HG02588 (cell line): ENCODE data around the gene ACTN1.

Experiments
- ATAC-seq: cut with Tn5 transposase; IDR thresholded peaks from one replicate; pipeline ENCODE4 v1.9.1; 2021; ENCODE audit warnings: mild to moderate bottlenecking, moderate library complexity; ENCODE audit not compliant: unreplicated experiment

Gene ACTN1

DNA sequence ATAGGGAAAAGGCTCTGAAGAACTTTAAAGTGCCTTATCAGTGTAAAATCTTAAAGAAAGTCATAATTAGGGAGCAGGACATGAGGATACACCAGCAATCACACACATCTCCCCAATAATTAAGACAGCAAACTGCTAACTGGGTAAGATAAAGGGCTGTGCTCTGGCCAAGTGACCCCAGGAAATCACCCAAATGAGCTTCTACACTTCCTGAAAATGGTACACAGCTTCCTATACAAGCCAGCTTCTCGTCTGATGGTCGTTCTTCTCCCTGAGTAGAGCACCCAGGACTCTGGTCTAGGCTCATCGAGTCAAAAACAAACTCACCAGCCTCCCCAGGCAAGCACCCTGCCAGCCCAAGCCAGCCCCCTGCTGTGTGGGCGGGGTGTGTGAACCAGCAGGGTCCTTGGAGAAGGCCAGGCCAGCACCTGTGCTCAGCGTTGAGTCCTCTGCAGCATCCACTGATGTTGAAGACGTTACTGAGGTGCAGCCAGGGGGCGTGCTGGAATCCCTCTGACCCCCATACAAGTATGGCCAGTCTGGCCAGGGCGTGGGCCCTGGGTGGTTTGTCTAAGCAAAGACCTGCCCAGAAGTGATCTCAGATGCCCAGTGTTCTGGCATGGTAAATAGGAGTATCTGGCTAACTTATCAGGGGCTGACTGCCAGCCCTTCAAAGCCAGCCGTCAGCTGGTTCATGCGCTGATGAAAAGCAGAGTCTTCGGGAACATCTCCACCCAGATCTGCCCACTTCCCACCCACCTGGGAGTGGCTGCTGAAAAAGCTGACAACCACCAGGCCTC is 41.4 kb downstream of the ACTN1 start:
- ATAC-seq = no peak

DNA sequence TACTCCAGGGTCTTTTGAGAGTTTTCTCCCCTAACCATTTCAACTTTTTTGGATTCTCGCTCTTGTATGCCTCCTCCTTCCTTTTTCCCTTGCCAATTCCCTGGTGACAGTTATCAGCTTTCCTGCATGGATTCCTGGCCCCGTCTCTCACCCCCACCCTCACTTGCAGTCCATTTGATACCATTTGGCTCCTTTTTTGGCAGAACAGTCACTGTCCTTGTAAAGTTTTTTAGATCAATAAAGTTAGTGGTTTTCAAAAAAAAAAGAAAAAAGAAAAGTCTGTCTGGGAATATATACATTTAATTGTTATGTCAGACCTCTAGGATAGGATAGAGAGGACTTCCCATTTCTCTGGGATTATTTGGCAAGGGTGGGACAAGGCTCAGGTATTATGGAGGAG is 42.1 kb downstream of the ACTN1 start:
- ATAC-seq = no peak

DNA sequence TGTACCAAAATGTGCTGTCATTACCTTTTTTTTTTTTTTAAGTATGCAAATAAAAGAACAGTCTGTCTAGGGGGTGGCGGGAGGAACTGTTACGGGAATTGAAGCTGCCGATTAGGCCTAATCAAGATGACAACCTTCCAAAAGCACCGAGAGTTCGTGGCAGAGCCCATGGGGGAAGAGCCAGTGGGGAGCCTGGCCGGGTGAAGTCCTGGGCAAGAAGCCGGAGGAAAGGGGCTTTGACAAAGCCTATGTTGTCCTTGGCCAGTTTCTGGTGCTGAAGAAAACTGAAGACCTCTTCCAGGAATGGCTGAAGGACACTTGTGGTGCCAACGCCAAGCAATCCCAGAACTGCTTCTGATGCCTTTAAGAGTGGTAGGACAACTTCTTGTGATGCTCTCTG is 42.6 kb downstream of the ACTN1 start:
- ATAC-seq = no peak

DNA sequence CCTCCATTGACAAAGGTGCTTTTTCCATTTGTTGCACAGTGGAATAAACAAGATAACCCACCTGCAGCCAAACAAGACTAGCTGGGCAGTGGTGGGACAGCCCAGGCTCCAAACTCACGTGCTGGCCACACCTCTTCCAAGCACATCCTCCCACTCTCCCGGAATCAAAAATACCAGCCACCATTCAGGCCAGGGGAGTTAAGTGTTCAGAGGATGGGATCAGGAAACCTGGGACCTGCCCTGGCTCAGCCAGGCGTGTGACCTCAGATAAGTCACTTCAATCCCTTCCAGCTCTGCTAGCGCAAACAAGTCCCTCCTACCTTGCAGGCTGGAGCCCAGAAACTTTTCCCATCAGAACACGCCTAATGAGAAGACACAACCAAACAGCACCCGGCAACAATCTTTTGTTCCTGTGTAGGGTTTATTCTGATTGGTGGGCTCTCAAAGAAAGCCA is 43.3 kb downstream of the ACTN1 start:
- ATAC-seq = no peak

DNA sequence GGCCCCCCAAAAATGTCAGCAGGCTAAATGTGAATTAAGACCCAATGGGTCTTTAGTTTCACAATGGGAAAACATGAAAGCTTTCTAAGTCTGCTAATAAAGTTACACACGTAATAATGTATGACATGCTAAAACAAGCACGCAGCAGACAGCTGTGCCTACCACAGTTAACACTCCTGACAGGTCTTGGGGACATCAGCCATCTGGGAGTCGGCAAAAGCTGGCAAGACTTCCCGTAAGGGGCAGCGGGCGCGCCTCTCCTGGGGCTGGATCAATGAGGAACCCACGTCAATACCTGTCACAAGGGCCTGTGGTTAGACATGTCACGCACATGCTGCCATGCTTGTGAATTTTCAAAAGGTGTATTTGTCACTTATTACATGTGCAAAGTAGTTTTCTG is 45.0 kb downstream of the ACTN1 start:
- ATAC-seq = no peak

DNA sequence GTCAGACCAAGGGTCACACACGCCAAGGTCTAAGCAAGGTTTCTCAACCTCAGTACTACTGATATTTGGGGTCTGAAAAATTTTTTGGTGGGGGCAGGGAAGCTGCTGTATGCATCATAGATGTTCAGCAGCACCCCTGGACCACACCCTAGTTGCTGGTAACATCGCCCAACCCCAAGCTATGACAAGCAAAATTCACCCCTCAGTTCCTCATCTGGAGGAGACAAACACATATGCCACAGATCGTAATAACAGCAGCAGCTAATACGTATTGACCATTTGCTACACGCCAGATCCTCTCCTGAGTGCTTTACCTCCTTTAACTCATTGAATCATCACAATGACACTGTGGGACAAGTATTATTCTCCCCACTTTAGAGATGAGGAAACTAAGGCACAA is 46.4 kb downstream of the ACTN1 start:
- no peak for ATAC-seq

DNA sequence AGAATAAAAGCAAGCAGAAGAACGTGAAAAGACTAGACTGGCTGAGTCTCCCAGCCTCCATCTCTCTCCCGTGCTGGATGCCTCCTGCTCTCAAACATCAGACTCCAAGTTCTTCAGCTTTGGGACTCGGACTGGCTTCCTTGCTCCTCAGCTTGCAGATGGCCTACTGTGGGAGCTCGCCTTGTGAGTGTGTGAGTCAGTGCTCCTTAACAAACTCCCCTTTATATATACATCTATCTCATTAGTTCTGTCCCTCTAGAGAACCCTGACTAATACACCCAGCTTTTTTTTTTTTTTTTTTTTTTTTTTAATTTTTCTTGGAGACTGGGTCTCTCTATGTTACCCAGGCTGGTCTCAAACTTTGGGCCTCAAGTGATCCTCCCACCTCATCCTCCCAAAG is 46.9 kb downstream of the ACTN1 start:
- ATAC-seq = no peak

DNA sequence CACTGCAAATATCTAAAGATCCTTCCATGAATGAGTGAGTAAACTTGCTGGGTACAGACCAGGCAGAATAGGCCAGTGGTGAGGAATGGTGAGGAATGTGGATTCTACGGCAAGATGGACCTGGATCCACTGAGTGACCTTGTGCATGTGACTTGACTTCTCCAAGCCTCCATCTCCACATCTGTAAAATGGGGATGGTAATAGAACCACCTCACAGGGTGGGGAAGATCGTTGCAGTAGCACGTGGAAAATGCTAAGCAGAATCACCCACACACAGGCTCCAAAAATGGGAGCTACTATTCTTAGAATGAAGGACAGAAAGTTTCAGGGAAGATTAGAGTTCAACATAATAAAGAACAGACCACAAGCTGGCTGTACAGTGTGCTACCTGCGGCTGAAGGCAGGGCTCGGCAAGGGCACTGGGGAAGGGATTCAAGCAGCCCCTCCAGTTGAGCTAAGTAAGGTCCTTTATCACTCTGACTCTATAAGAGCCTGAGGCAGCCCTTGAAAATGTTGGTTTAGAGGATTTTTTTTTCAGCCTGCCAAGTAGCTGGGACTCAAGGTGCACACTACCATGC is 47.5 kb downstream of the ACTN1 start:
- ATAC-seq = no peak

DNA sequence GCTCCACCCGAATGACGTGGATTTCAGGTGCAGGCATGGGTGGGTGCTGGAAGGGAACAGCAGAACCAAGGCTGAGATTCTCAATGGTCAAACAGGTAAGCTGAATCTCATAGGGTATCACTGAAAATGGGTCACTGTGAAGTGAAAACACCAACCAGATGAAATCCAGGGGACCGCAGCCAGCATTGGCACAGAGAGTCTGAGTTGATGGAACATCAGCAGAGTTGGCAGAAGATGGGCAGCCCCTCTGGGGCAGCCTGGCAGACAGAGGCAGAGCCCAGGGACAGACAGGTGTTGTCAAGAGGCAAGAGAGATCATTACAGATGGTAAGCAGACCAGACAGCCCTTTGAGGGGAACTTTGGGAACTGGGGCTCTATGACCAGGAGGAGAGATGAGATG is 48.0 kb downstream of the ACTN1 start:
- no peak for ATAC-seq

DNA sequence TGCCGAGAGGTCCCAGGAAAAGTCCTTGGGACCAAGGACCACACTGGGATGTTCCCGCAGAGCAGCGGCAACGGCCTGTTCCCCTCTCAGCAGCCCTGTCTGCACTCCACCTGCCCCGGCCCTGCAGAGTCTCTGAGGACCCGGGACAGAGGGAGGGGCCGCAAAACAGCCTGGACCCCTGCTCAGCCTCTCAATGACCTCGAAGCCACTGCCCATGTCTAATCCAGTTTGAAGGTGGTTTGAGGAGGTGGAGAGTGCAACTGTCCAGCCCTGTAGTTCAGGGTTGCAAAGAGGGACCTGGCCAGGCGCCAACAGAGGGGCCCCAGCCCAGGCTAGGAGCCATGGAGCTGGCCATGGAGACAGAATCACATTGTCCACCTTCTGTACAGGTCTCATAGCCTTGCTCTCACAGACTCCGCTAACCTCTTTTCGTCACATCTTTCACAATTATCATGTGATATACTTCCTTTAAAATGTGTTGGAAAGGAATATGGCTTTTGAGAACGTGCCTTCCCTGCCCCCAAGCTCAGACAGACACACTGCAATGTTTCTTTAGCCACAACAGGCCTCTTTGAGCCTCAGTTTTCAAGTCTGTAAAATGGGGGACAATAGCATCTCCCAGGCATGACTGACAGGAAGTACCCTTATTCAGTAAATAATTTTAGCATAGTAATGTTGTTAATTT is 49.3 kb downstream of the ACTN1 start:
- ATAC-seq = no peak

DNA sequence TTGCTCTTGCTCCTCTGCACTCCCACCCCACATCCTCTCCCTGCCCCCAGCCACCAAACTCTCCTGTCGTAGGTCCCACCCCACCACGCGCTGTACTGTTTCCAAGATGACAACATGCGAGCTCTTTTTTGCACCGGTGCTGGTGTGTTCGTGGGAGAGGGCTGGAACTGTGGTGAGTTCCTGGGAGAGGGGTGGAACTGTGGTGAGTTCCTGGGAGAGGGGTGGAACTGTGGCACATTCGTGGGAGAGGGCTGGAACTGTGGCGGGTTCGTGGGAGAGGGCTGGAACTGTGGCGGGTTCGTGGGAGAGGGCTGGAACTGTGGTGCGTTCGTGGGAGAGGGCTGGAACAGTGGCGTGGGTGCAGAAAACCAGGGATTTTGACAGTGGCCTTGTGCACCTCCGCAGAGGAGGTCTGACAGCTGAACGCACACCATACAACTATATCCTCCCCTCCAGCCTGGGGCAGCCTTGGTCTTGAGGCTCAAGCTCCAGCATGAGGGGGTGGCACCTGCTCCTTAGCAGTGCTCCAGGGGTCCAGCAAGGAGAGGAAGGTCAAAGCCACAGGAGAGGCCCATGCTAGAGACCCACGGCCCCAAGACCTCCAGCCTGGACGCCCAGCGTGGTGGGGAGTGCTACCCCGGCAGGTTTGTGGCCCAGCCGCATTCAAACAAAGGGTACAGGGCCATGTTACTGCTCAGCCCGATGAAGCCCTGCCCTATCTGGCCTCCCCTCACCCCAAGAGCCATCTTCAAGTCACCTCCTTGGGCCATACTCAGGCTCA is 50.1 kb downstream of the ACTN1 start:
- ATAC-seq = no peak

DNA sequence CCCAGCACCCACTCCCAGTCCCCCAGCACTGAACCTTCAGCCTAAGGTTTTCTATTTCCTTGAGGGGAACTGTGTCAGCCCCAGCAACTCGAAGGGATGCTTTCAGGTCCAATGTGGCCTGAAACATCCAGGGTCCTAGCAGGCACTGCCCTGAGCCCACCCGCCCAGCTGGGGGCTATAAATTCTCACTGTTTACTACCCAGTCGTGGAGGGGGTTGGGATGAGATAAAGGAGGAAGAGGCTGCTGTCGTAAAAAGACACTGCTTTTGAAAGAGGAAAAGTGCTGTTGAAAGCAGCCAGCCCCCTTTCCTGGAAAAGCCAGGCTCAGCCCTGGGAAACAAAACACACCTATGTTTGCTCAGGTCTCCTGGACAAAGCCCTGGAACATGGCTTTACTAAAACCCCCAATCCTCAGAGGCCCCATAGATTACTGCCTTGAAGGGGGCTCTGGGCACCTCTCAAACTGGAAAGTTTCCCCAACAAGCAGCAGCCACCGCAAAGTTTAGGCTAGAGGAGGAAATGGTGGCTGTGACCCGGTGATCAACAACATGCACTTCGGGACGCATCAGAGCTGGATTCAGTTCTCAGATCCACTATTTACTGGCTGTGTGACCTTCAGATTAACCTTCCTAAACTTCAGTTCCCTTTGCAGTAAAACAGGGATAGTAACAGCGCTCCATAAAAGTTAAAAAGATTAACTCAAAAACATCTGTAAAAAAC is 51.0 kb downstream of the ACTN1 start:
- no peak for ATAC-seq

DNA sequence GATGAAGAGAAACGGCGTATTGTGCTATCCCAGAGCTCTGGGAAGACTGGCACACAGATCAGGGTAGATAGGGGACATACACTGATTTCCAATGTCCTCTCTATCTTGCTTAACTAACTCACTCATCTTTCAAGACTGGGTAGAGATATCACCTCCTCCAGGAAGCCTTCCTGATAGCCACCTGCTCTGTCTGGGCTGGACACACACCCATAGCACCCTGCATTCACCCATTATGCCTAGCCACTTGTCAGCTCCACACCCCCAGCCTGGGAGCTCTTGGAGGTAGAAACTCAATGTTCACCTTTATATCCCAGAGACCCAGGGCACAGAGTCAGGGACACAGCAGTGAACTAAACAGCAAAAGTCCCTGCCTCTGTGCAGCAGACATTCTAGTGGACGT is 52.0 kb downstream of the ACTN1 start:
- ATAC-seq = no peak

DNA sequence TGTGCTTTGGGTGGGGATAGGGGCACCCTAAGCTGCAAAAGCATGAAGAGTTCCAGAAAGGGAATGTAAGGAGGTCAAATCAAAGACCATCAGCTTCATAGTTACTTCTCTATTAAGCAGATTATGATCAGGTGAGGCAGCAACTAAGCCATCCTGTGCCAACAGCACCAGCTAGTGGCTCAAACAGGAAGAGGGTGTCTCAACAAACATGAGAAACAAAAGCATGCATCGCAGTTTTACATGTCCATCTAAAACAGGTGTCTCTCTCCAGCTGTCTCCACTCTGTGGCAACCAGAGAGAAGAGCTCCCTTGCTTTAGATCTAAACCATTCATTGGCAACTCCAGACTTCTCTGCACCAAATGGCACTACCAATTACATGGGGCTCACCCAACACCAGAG is 52.9 kb downstream of the ACTN1 start:
- no peak for ATAC-seq

DNA sequence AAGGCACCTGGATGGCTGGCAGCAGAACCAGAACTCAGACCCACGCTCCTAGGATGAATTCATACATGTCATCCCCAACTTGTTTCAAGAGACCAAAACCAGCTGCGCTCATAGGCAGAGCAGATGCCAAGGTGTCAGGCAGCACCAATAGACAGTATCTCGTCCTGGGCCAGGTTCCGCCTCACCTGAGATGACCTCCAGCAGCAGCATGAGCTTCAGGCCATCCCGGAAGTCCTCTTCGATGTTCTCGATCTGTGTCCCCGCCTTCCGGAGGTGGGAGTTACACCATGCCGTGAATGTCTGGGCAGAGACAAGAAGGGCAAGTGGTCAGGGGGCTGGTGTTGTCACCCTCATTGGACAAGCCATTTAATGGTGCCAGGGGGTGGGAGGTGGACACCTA is 53.7 kb downstream of the ACTN1 start:
- no peak for ATAC-seq

DNA sequence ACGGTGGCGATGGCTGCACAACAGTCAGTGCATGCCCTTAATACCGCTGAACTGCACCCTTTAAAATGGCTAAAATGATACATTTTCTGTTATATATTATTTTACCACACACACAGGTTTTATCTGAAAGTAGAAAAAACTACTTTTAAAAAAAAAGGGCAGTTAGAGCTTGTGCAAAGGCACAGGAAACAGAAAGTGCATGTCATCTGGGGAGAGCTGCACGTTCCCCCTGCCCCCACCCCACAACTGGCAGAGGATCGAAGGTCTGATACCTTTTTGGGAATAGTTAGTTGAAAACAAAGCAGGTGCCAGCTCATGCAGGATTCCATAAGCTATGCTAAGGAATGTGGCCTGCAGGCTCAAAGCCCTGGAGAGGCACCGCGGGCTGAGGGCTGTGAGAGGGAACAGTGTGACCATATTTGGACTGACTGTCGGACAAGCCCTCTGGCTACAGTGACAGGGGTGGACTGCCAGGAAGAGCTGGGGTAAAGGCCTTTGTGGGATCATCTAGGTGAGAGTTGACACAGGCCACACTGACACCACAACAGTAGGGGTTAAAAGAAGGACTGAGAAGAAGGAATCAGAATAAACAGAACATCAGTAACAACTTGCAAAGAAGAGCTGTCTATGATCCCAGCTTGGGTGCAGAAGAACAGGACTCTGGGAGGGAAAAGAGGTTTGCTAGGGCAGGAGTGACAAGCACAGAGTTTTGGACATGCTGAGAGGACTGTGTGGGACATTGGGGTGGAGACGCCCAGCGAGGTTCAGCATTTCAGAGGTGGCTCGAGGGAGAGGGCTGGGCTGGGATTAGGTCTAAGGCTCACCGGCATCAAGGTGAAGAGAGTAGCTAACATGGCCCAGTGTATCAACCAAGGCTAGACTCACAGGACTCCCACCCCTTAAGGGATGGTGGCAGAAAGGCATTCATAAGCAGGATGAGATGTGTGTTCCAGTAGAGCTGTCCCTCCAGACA is 54.6 kb downstream of the ACTN1 start:
- no peak for ATAC-seq

DNA sequence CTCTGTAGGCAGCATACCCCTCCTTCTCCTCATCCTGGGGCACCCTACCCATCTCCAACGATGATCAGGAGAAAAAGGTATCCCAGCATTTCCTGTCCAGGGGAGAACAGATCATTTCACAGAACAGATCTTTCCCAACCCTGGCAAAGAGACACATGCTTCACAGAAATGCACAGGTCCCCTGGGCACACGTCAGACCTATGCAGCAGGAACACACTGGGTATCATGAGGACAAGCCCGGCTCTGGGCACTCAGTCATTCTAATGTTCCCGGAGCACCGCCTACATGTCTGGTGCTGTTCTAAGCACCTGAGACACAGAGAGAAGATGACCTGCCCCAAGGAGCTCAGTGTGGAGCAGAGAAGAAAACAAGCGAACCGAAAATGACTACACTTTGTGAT is 56.2 kb downstream of the ACTN1 start:
- no peak for ATAC-seq

DNA sequence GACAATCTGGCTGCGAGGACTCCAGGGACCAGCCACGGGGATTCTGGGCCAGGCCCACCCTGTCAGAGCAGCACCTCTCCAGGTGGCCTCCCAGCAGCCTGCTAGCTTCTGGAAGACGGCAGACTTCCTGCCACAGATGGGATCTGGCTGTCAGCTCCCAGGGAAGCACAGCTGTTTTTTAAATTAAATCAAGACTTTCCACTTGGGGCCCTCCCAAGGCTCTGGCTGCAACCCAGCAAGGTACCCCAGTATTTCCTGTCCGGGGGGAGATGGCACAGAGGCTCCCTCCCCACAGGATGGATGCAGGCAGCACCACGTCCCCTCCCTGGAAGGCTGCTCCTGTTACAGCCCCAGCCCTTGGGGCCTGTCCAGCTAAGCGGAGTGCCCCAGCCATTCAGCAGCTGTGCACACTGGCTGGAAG is 56.9 kb downstream of the ACTN1 start:
- no peak for ATAC-seq

DNA sequence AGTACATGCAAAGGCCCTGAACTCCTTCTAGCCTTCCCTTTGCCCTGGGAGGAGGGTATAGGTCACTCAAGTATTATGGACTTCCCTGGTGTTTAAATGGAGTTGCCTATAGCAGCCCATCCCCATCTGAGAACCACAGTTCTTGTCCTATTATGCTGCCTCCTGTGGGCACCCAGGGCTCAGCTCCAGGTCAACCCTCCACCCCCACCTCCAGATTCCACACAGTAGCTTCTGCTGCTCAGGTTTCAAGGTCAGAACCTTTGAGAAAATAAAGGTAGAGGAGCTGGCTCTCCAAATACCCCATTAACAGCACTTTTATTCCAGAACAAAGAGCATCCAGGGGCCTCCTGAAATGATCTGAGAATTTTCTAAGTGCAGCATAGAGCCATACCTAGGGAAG is 57.4 kb downstream of the ACTN1 start:
- ATAC-seq = no peak

DNA sequence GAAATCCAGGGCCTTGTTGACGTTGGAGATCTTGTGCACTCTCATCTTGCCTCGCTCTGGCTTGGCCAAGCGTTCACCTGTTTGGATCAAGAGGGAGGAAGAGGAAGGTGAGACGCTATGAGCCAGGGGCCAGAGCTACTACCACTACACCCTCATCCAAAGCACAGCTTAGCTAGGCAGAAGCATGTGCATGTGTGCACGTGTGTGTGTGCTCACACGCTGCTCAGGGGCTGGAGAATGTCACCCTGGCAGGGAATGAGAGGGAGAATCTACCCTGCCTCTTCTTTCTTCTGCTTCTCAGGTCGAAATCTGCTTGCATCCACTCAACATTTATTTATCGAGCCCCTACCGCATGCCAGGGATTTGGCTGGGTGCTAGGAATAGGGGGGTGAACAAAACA is 58.1 kb downstream of the ACTN1 start:
- no peak for ATAC-seq
